Stomach (tissue), 4 donors: ENCODE measurements around the gene GPR22.

Experiments used
- CTCF ChIP-seq, 7 experiments: fragments of 450-650 bp in 4 of 7; fragments of 200-600 bp in 3 of 7; sonication (generic) in 3 of 7; IDR thresholded peaks; one replicate each; pipeline ENCODE4 v1.5.1; 2016 to 2019; ENCODE audit warnings: antibody characterized with exemption in 7 of 7, control low read depth in 2 of 7, mild to moderate bottlenecking in 1 of 7
- EP300 ChIP-seq: sonication (generic); formaldehyde crosslinking; IDR thresholded peaks from one replicate; pipeline ENCODE4 v1.6.1; 2017; ENCODE audit warnings: antibody characterized with exemption
- POLR2A ChIP-seq, 4 donors: fragments of 450-650 bp; IDR thresholded peaks; one replicate each; pipeline ENCODE4 v1.6.1; 2016; ENCODE audit warnings: antibody characterized with exemption in 4 of 4, control low read depth in 2 of 4, mild to moderate bottlenecking in 1 of 4, moderate library complexity in 1 of 4
- POLR2AphosphoS5 ChIP-seq, 3 donors: sonication (generic); formaldehyde crosslinking; IDR thresholded peaks; one replicate each; pipeline ENCODE4 v1.6.1; 2016; ENCODE audit warnings: antibody characterized with exemption in 3 of 3

- TF ChIP-seq CTCF (IDR thresholded peaks at IDR 0.05) (no peak), POLR2A (IDR thresholded peaks at IDR 0.05) (no peak), POLR2AphosphoS5 (IDR thresholded peaks at IDR 0.05) (no peak), EP300 (no peak)
Observed at GRCh38 chr7:107428642-107429041, 41.2 kb upstream of the GPR22 start.
